ENCODE data around the gene MYO6. TPM values are rescaled to one million over a fixed set of nuclear protein-coding genes. Genes with fewer than 3 reads are reported as not detected.

Gene MYO6
- total and polyA plus RNA-seq, 7 donors = 0.93 to 3.7 (median 2.4) TPM

DNA sequence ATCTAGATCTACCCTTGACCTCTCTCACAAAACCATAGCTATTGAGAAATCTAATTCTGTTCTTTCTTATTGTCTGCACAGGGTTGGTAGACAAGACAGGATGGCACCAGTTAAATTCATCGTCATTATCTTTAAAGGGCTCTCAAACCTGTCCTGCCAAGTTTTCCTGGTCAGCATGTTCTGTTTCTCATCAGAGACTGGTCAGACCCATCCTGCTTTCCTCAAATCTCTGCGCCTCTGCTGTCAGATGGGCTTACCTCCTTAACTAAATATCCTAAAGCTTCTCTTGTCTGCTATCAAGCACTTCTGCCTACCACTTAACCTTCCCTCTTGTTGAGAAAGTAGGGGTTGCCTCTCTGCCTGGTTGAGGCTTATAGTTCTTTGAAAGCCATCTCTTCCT, 125.2 kb downstream of the MYO6 start:
- WGBS, 3 donors = 88 to 100% (median 93%) methylated on average over 2 of the region's 2 CpGs
- Histone ChIP-seq H3K27me3 (ENCODE audit: insufficient read depth in 3 of 3, low read length in 2 of 3) (no peaks in the 10 kb centered on the region), H3K4me3 (no peak overlapping the region), H3K27ac (no peak overlapping the region), H3K4me1 (no peaks in the 10 kb centered on the region), H3K36me3 (ENCODE audit: insufficient read depth in 1 of 2, low read depth in 1 of 2) (peaks cover 0 to 25% of the 10 kb centered on the region in 2 donors), H3K9me3 (no peaks in the 10 kb centered on the region)
- TF ChIP-seq, protein P1, sequence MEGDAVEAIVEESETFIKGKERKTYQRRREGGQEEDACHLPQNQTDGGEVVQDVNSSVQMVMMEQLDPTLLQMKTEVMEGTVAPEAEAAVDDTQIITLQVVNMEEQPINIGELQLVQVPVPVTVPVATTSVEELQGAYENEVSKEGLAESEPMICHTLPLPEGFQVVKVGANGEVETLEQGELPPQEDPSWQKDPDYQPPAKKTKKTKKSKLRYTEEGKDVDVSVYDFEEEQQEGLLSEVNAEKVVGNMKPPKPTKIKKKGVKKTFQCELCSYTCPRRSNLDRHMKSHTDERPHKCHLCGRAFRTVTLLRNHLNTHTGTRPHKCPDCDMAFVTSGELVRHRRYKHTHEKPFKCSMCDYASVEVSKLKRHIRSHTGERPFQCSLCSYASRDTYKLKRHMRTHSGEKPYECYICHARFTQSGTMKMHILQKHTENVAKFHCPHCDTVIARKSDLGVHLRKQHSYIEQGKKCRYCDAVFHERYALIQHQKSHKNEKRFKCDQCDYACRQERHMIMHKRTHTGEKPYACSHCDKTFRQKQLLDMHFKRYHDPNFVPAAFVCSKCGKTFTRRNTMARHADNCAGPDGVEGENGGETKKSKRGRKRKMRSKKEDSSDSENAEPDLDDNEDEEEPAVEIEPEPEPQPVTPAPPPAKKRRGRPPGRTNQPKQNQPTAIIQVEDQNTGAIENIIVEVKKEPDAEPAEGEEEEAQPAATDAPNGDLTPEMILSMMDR (IDR thresholded peaks at IDR 0.05) = no peak
- ATAC-seq (no peak), DNase-seq (no peak)
- intact Hi-C loops (cut with DNase I) = no loop called here

DNA sequence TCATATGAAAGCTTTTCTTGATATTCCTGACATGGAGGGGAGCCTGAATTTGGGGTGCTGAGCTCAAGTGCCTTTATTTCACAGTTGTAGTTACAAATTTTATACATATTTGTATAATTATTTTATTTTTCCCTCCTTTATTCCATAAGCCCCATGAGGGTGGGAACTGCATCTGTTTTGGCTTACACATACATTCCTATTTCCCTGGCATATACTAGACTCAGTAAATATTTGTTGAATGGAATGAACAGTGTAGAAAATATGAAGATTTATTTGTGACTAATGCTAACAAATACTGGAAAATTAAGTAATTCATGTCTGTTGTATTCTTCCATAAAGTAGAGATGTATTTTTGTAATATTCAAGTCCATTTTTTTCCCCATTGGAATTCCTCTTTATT, 127.1 kb downstream of the MYO6 start:
- Histone ChIP-seq H3K27ac (no peak overlapping the region), H3K4me1 (no peaks in the 10 kb centered on the region), H3K36me3 (ENCODE audit: insufficient read depth in 1 of 2, low read depth in 1 of 2) (peaks cover 0 to 25% of the 10 kb centered on the region in 2 donors), H3K9me3 (no peaks in the 10 kb centered on the region), H3K4me3 (no peak overlapping the region), H3K27me3 (ENCODE audit: insufficient read depth in 3 of 3, low read length in 2 of 3) (no peaks in the 10 kb centered on the region)
- no peak for DNase-seq
- TF ChIP-seq, protein P1 (IDR thresholded peaks at IDR 0.05) = no peak
- intact Hi-C loops (cut with DNase I) = no loop called here
- ATAC-seq = no peak

DNA sequence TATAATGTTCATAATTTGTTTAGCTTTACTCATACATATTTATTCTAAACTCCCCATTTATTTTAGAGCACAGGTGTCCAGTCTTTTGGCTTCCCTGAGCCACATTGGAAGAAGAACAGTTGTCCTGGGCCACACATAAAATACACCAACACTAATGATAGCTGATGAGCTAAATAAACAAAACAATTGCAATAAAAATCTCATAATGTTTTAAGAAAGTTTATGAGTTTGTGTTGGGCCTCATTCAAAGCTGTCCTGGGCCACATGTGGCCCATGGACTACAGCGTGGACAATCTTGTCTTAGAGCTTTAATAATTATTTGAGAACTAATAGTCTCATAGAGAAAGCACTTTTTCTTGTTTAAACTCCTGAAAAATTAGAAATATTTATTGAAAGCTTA, 131.3 kb downstream of the MYO6 start:
- Histone ChIP-seq H3K27ac (no peak overlapping the region), H3K9me3 (no peaks in the 10 kb centered on the region), H3K27me3 (ENCODE audit: insufficient read depth in 3 of 3, low read length in 2 of 3) (no peaks in the 10 kb centered on the region), H3K36me3 (ENCODE audit: insufficient read depth in 1 of 2, low read depth in 1 of 2) (peaks cover 0 to 7% of the 10 kb centered on the region in 2 donors), H3K4me3 (no peak overlapping the region), H3K4me1 (no peaks in the 10 kb centered on the region)
- TF ChIP-seq, protein P1 (IDR thresholded peaks at IDR 0.05) = no peak
- 93 to 98% (median 97%) methylated on average over 1 of the region's 1 CpG for WGBS, 3 donors
- ATAC-seq (no peak), DNase-seq (no peak)
- intact Hi-C loops (cut with DNase I) = no loop called here

DNA sequence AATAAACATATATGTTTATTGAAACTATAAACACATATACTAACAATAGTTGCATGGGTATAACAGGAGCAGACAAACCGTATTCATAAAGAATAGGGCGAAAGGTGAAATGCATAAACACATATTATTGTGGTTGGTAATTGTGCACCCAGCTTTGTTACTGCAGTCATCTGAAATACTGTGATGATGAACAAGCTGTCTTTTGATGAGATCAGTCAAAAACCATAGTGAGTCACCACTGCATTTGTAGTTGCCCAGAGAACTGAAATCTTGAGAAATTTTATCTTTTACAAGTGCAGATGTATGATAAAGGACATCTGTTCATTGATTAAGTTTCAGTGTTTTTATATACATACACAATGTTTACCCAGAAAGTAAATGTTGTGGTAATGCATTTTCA, 133.7 kb downstream of the MYO6 start:
- no peaks in the 10 kb centered on the region for H3K4me1 ChIP-seq
- H3K27ac ChIP-seq = no peak overlapping the region
- ATAC-seq (no peak), DNase-seq (no peak)
- no peaks in the 10 kb centered on the region for H3K27me3 ChIP-seq (ENCODE audit: insufficient read depth in 3 of 3, low read length in 2 of 3)
- intact Hi-C loops (cut with DNase I) = no loop called here
- WGBS, 3 donors = 76 to 96% (median 95%) methylated on average over 2 of the region's 2 CpGs
- peaks cover 0 to 14% of the 10 kb centered on the region in 2 donors for H3K36me3 ChIP-seq (ENCODE audit: insufficient read depth in 1 of 2, low read depth in 1 of 2)
- no peak overlapping the region for H3K4me3 ChIP-seq
- no peaks in the 10 kb centered on the region for H3K9me3 ChIP-seq
- TF ChIP-seq, protein P1 (IDR thresholded peaks at IDR 0.05) = no peak

DNA sequence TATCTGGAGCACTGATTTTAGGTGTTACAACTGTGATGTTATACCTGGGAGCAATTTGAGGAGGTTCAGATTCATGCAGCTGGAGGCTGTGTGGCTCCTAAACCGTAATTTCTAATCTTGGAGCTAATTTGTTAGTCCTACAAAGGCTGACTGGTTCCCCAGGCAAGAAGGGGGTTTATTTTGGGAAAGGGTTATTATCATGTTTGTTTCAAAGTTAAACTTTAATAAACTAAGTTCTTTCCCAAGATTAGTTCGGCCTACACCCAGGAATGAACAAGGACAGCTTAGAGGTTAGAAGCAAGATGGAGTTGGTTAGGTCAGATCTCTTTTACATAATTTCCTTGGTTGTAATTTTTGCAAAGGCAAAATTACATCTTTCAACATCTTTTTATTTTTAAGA, 135.8 kb downstream of the MYO6 start:
- TF ChIP-seq, protein P1 (IDR thresholded peaks at IDR 0.05) = no peak
- ATAC-seq (no peak), DNase-seq (no peak)
- H3K27me3 ChIP-seq (ENCODE audit: insufficient read depth in 3 of 3, low read length in 2 of 3) = no peaks in the 10 kb centered on the region
- H3K36me3 ChIP-seq (ENCODE audit: insufficient read depth in 1 of 2, low read depth in 1 of 2) = peaks cover 0 to 11% of the 10 kb centered on the region in 2 donors
- no peaks in the 10 kb centered on the region for H3K9me3 ChIP-seq
- H3K27ac ChIP-seq = no peak overlapping the region
- 95 to 97% (median 97%) methylated on average over 2 of the region's 2 CpGs for WGBS, 3 donors
- H3K4me1 ChIP-seq = no peaks in the 10 kb centered on the region
- intact Hi-C loops (cut with DNase I) = no loop called here
- no peak overlapping the region for H3K4me3 ChIP-seq
